H54 (cell line): ENCODE measurements around the gene MSANTD1.

Experiments
- DNase-seq: peaks from one replicate; pipeline ENCODE4 v3.0.0; 2011; ENCODE audit warnings: low spot score, mixed read lengths; ENCODE audit not compliant: insufficient read length
- FAIRE-seq: peaks from 3 replicates; lab custom pipeline; 2011; peaks lifted over from hg19 to GRCh38; lab: Jason Lieb, UNC
- POLR2A ChIP-seq: IDR thresholded peaks from 2 replicates; pipeline ENCODE4 v1.6.1; 2011; ENCODE audit warnings: low read depth, mild to moderate bottlenecking, low read length

The MSANTD1 gene

DNA sequence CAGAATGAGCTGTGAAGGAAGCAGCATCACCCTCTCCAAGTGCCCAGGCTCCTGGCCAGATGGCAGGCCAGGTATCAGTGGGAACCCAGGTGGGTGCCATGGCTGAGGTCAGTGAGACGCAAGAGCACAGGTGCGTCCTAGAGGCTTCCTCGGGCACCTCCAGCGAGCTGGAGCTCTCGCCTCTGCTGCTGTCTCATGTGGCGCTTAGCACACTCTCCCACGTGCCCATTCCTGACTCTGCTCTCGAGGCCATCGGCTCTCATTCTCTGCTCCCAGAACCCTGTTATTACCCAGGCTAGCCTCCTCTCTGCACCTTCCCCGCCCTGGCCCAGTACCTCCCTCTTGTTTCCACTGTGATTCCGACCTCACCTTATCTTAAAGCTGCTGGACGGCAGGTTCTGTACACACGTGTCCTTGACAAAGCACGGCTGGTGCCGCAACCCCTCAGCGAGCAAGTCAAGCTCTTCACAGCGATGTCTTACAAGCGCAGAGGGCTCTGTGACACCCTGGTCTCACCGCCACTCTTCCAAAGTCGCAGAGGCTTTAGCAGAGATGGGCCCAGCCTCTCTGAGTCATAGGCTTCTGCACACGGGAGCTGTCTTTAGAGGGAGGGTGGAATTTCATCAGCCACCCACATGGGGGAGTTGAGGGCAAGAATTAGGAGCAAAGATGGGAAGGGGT, 15.4 kb upstream of the MSANTD1 start:
- TF ChIP-seq POLR2A: no peak
- no peak for FAIRE-seq
- DNase-seq: peak; percentile 39

DNA sequence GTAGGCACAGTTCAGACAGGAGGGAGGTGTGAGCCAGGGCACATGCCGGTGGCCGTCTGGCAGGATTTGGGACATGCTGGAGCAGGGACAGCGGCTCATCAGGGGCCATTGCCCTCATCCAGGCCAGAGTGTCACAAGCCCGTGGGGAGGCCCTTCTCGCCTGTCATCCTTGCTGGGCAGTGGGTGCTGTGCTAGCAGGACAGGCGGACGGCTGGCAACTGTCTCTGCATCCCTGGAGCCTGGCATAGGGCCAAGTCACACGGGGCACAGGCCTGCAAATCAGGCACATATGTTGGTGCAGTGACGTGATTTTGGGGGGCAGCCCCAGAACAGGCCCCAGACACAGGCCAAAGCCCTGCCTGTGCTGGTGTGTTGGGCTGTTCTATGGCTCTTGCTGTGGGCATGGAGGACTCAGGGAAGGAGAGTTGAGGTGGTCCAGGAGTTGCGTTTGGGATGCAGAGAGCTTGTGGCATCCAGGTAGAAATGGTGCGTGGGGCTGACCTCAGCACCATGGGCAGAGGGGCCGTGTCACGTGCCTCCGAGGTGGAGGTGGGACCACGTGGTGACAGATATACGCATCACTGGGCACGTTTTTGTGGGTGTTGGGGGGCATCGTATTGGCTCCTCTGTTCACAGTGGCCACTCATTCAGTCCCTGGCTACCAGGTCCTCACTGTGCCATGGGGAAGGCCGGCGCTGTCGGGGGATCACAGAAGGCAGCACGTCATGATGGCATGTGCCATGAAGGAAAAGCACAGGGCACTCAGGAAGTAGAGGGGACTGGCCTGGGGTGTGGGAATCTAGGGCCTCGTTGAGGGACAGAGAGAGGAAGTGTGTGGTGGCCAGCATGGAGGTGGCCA, 14.6 kb upstream of the MSANTD1 start:
- no peak for TF ChIP-seq POLR2A
- no peak for DNase-seq
- FAIRE-seq: no peak

DNA sequence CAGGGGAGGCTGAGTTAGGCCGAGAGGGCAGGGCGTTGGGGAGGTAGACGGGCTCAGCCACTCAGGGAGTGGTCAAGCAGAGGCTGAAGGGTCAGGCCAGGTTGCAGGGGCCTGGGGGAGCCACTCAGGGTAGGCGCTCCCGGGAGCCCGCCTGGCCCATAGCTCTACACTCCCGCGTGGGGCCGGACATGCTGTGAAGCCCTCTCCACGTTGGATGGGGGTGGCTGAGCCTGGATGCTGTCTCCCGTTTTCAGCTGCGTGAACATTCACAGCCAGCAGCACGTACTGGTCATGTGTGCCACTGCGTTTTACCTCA, 14.0 kb upstream of the MSANTD1 start:
- DNase-seq (no peak), FAIRE-seq (no peak)
- TF ChIP-seq POLR2A: no peak

DNA sequence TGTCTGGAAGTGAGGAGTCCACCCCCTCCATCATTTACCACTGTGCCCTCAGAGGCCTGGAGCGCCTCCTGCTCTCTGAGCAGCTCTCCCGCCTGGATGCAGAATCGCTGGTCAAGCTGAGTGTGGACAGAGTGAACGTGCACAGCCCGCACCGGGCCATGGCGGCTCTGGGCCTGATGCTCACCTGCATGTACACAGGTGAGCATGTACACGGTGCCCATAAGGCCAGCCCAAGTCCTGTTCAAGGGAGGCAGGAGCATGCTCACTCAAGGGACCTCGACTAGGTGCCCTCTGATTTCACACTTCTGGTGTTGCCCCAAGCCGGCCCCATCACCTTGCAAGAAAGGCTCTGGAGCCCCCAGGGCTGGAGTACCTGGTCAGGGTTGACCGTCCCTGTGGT, 13.4 kb upstream of the MSANTD1 start:
- FAIRE-seq: no peak
- no peak for TF ChIP-seq POLR2A
- DNase-seq: no peak

DNA sequence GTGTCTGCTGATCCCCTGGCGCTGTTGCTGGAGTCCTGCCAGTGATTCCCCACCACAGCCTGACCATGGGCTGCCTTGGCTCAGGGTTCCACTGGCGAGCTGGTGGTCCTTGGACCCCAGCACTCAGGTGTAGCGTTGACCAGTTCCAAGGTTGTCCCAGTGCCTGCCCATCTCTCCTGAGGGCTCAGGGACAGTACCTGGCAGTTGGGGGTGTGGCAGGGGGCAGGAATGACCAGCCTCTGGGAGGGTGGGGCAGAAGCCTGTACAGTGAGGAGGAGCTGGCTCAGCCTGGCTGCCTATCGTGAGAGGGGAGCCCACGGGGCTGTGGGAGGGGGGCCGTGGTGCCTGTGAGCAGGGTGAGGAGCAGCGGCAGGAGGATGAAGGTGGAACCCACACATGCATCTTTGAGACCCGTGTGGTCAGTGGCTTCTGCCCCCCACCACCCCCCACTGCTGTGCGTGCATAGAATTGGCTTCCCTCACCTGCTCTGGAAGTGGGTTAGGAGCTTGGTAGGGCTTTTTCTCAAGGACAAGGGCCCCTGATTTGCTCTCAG, 12.6 kb upstream of the MSANTD1 start:
- FAIRE-seq: no peak
- DNase-seq: no peak
- no peak for TF ChIP-seq POLR2A

DNA sequence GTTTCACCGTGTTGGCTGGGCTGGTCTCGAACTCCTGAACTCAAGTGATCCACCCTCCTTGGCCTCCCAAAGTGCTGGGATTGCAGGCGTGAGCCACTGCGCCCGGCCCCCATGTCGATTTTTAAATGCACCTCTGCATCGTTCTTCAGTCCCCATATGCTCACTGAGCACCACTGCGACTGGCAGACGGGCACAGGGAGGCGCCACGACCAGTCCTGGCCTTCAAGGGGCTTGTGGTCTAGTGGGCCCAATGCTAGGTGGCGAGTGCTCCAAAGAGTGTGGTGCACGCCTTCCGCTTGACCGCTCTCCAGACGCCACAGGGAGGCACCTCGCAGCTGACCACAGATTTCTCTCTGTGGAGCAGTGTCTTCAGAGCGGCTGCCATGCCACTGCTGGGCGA, 11.7 kb upstream of the MSANTD1 start:
- no peak for DNase-seq
- no peak for FAIRE-seq
- no peak for TF ChIP-seq POLR2A

DNA sequence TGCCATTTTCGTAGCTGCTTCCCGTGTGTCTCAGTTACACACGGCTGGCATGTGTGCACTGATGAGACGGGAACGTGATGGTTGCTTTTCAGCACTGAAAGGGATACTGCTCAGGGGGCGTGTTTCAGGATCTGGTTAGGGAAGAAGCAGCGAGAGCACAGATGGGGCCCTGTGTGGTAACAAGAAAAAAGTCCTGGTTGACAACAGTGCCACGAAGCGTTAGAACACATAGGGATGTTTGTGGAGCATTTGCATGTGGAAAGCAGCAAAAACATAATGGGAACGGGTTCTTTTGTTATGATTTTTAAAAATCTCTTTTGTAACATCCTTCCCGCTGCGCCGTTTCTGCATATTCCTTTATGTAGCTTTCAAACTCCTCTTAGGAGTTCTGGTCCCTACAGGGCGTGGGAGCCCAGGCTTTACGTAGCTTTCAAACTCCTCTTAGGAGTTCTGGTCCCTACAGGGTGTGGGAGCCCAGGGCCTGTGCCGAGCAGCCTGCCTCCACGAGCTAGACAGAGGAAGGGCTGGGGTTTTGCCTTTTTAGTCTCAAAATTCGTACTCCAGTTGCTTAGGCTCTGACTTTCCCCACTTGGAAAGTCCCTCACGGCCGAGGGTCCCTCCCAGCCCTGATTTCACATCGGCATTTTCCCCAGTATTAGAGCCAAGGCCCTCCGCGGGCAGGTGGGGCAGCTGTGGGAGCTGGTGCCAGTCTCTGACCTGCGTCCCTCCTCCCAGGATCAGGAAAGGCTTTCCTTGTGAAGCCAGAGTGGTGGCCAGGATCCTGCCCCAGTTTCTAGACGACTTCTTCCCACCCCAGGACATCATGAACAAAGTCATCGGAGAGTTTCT, 11.0 kb upstream of the MSANTD1 start:
- FAIRE-seq (no peak), DNase-seq (no peak)

DNA sequence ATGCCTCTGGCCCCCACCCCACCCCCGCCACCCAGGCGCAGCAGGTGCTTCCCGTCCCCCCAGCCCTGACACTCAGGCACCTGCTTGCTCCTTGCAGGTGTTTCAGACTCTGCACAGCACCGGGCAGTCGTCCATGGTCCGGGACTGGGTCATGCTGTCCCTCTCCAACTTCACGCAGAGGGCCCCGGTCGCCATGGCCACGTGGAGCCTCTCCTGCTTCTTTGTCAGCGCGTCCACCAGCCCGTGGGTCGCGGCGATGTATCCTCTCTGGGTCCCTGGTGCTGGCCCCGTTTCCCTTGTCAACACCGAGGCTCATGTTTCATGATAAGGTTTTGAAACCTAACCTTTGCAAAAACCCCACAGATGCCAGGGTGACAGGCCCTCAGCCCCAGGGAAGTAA, 10.2 kb upstream of the MSANTD1 start:
- no peak for DNase-seq
- FAIRE-seq: no peak

More for the DNA sequence above, 11.0 kb upstream of the MSANTD1 start:
- TF ChIP-seq POLR2A: no peak

DNA sequence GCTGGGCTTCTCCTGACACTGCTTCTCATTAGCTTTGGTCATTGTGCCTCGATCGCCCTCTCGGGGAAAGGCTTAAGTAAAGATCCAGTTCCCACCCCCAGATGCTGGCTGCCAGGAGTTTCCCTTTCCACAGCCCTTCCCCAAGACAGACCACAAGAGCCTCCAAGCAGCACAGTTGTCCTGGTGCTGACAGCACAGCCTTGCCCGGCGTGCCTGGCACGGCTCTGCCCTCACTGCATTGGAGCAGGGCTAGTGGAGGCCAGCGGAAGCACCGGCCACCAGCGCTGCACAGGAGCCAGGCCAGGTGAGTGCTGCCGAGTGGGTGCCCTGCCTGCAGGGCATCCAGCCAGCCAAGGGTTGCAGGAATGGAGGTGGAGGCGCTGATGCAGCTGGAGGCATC, 9.7 kb upstream of the MSANTD1 start:
- no peak for FAIRE-seq
- DNase-seq: no peak
- TF ChIP-seq POLR2A: no peak

More for the DNA sequence above, 10.2 kb upstream of the MSANTD1 start:
- no peak for TF ChIP-seq POLR2A

DNA sequence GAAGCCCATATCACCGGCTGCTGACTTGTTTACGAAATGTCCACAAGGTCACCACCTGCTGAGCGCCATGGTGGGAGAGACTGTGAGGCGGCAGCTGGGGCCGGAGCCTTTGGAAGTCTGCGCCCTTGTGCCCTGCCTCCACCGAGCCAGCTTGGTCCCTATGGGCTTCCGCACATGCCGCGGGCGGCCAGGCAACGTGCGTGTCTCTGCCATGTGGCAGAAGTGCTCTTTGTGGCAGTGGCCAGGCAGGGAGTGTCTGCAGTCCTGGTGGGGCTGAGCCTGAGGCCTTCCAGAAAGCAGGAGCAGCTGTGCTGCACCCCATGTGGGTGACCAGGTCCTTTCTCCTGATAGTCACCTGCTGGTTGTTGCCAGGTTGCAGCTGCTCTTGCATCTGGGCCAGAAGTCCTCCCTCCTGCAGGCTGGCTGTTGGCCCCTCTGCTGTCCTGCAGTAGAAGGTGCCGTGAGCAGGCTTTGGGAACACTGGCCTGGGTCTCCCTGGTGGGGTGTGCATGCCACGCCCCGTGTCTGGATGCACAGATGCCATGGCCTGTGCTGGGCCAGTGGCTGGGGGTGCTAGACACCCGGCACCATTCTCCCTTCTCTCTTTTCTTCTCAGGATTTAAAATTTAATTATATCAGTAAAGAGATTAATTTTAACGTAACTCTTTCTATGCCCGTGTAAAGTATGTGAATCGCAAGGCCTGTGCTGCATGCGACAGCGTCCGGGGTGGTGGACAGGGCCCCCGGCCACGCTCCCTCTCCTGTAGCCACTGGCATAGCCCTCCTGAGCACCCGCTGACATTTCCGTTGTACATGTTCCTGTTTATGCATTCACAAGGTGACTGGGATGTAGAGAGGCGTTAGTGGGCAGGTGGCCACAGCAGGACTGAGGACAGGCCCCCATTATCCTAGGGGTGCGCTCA, 8.7 kb upstream of the MSANTD1 start:
- no peak for TF ChIP-seq POLR2A
- DNase-seq (no peak), FAIRE-seq (no peak)

DNA sequence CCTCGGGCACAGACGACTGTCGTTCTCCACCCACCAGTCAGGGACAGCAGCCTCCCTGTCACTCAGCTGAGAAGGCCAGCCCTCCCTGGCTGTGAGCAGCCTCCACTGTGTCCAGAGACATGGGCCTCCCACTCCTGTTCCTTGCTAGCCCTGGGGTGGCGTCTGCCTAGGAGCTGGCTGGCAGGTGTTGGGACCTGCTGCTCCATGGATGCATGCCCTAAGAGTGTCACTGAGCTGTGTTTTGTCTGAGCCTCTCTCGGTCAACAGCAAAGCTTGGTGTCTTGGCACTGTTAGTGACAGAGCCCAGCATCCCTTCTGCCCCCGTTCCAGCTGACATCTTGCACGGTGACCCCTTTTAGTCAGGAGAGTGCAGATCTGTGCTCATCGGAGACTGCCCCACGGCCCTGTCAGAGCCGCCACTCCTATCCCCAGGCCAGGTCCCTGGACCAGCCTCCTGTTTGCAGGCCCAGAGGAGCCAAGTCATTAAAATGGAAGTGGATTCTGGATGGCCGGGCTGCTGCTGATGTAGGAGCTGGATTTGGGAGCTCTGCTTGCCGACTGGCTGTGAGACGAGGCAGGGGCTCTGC, 7.9 kb upstream of the MSANTD1 start:
- no peak for TF ChIP-seq POLR2A
- no peak for DNase-seq
- no peak for FAIRE-seq

DNA sequence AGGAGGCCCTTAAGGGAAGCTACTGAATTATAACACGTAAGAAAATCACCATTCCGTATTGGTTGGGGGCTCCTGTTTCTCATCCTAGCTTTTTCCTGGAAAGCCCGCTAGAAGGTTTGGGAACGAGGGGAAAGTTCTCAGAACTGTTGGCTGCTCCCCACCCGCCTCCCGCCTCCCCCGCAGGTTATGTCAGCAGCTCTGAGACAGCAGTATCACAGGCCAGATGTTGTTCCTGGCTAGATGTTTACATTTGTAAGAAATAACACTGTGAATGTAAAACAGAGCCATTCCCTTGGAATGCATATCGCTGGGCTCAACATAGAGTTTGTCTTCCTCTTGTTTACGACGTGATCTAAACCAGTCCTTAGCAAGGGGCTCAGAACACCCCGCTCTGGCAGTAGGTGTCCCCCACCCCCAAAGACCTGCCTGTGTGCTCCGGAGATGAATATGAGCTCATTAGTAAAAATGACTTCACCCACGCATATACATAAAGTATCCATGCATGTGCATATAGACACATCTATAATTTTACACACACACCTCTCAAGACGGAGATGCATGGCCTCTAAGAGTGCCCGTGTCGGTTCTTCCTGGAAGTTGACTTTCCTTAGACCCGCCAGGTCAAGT, 6.9 kb upstream of the MSANTD1 start:
- no peak for DNase-seq
- no peak for FAIRE-seq
- TF ChIP-seq POLR2A: no peak
